ENCODE data around the gene LRRC8C.
"Not testable (repeated sequence)": the region's sequence is repeated elsewhere in the genome, so short reads cannot be mapped to it uniquely, and the experiment has no call there.

Gene LRRC8C

GRCh38 chr1:89608319-89608983 lies 24.5 kb upstream of the LRRC8C start:
- DNase-seq = peak; percentile 80

GRCh38 chr1:89608984-89609725 lies 23.8 kb upstream of the LRRC8C start:
- DNase-seq = peak; percentile 87

- peak; percentile 83 for DNase-seq
Measured at GRCh38 chr1:89609781-89610456, 23.0 kb upstream of the LRRC8C start.

GRCh38 chr1:89610457-89611011 lies 22.4 kb upstream of the LRRC8C start:
- peak; percentile 75 for DNase-seq

GRCh38 chr1:89611721-89612120 lies 21.2 kb upstream of the LRRC8C start:
- no peak for DNase-seq

GRCh38 chr1:89613928-89614327 lies 19.0 kb upstream of the LRRC8C start:
- DNase-seq = no peak

- no peak for DNase-seq
Measured at GRCh38 chr1:89615676-89616598, 17.0 kb upstream of the LRRC8C start.

GRCh38 chr1:89616844-89617627 lies 15.9 kb upstream of the LRRC8C start:
- DNase-seq = no peak

GRCh38 chr1:89620664-89621063 lies 12.3 kb upstream of the LRRC8C start:
- no peak for DNase-seq

GRCh38 chr1:89622895-89623294 lies 10.0 kb upstream of the LRRC8C start:
- no peak for DNase-seq

- DNase-seq = no peak
Measured at GRCh38 chr1:89624314-89624713, 8.6 kb upstream of the LRRC8C start.

- no peak for DNase-seq
Measured at GRCh38 chr1:89624715-89625323, 8.1 kb upstream of the LRRC8C start.

- no peak for DNase-seq
Measured at GRCh38 chr1:89627596-89627962, 5.3 kb upstream of the LRRC8C start.

- DNase-seq = no peak
Measured at GRCh38 chr1:89629146-89629545, 3.8 kb upstream of the LRRC8C start.

- not testable (repeated sequence) for DNase-seq
Measured at GRCh38 chr1:89629600-89629999, 3.3 kb upstream of the LRRC8C start.

- DNase-seq = no peak
Measured at GRCh38 chr1:89630048-89630447, 2.9 kb upstream of the LRRC8C start.

- DNase-seq = no peak
Measured at GRCh38 chr1:89631816-89632656, 884 bp upstream of the LRRC8C start.

- DNase-seq = peak; percentile 82
Measured at GRCh38 chr1:89633248-89633799, 404 bp downstream of the LRRC8C start.

GRCh38 chr1:89633800-89634625 lies 1.1 kb downstream of the LRRC8C start:
- no peak for DNase-seq

Measured in activated CD8-positive, alpha-beta memory T cell treated with anti-CD3 and anti-CD28 coated beads, Interleukin-2, amount 50 U/mL, for 48 hours (primary cell).